ACHN (cell line): ENCODE measurements around the gene CCDC87.
"Not testable (repeated sequence)": the region's sequence is repeated elsewhere in the genome, so short reads cannot be mapped to it uniquely, and the experiment has no call there.

Experiments
- DNase-seq: peaks from one replicate; pipeline ENCODE4 v3.0.0-alpha.2; 2015
- in situ Hi-C: cut with HindIII; loops from 2 replicates; pipeline ENCODE4 v1.10.0; 2017; ENCODE audit warnings: low sequenced_read_pairs, low pct_ligation_motif_present, low pct_unique_long_range_greater_than_20kb

The CCDC87 gene

GRCh38 chr11:66617155-66617834 lies 24.4 kb upstream of the CCDC87 start:
- DNase-seq, result peak; percentile 40
- in situ Hi-C loops, result no loop called here

GRCh38 chr11:66616379-66617154 lies 23.7 kb upstream of the CCDC87 start, which contains the start of gene RBM14:
RBM14 (plus strand) TSS chr11:66616630; CDS start chr11:66616721, 91 bp downstream.
- DNase-seq, result peak; percentile 99
- in situ Hi-C loops, result no loop called here

- no peak for DNase-seq
- in situ Hi-C loops, result no loop called here
These were observed 21.2 kb upstream of the CCDC87 start for GRCh38 chr11:66614073-66614472.

GRCh38 chr11:66612458-66612857 lies 19.6 kb upstream of the CCDC87 start:
- in situ Hi-C loops, result no loop called here
- no peak for DNase-seq

- in situ Hi-C loops, result no loop called here
- no peak for DNase-seq
These were observed 17.1 kb upstream of the CCDC87 start for GRCh38 chr11:66609721-66610617.

- DNase-seq, result peak; percentile 49
These were observed 14.4 kb upstream of the CCDC87 start for GRCh38 chr11:66607126-66607834.

GRCh38 chr11:66606608-66607007 lies 13.7 kb upstream of the CCDC87 start:
- DNase-seq, in situ Hi-C loops: not testable (repeated sequence)

More at GRCh38 chr11:66607126-66607834, 14.4 kb upstream of the CCDC87 start:
- in situ Hi-C loops, result no loop called here

- in situ Hi-C loops, result no loop called here
- no peak for DNase-seq
These were observed 11.3 kb upstream of the CCDC87 start for GRCh38 chr11:66604155-66604554.

GRCh38 chr11:66603072-66603471 lies 10.2 kb upstream of the CCDC87 start:
- DNase-seq, result no peak
- in situ Hi-C loops, result no loop called here

GRCh38 chr11:66600631-66601233 lies 7.9 kb upstream of the CCDC87 start:
- no peak for DNase-seq
- in situ Hi-C loops, result no loop called here

GRCh38 chr11:66600219-66600618 lies 7.4 kb upstream of the CCDC87 start:
- in situ Hi-C loops, result no loop called here
- DNase-seq, result no peak

GRCh38 chr11:66598993-66599392 lies 6.1 kb upstream of the CCDC87 start:
- in situ Hi-C loops, result no loop called here
- no peak for DNase-seq

- in situ Hi-C loops, result no loop called here
- DNase-seq, result no peak
These were observed 2.5 kb upstream of the CCDC87 start for GRCh38 chr11:66595245-66595904.

- no peak for DNase-seq
- in situ Hi-C loops, result no loop called here
These were observed 787 bp upstream of the CCDC87 start for GRCh38 chr11:66593650-66594049.

GRCh38 chr11:66593303-66593635 lies 406 bp upstream of the CCDC87 start:
- in situ Hi-C loops, result no loop called here
- no peak for DNase-seq

- in situ Hi-C loops, result no loop called here
- DNase-seq, result no peak
These were observed 1.7 kb downstream of the CCDC87 start for GRCh38 chr11:66591175-66591574.

GRCh38 chr11:66589996-66590675 lies 2.7 kb downstream of the CCDC87 start:
- no peak for DNase-seq
- in situ Hi-C loops, result no loop called here
